Epithelial cell of proximal tubule (primary cell): ENCODE results near the gene SACM1L. TPM values are rescaled to one million over a fixed set of nuclear protein-coding genes. Genes with fewer than 3 reads are reported as not detected.

ENCODE experiments used
- DNase-seq: peaks from one replicate; pipeline ENCODE4 v3.0.0-alpha.2; 2011; ENCODE audit warnings: low read depth
- H3K4me3 ChIP-seq: 2 replicates; pipeline ENCODE4 v1.5.1; 2011; ENCODE audit warnings: low read depth, mild to moderate bottlenecking, low read length
- CTCF ChIP-seq: conservative IDR thresholded peaks from 2 replicates; pipeline ENCODE4 v1.5.1; 2012; ENCODE audit warnings: low read depth, mild to moderate bottlenecking, low read length
- total RNA-seq: library from RNA; depleted of rRNA; stranded (reverse); fragments of >200 nt; gene quantifications from 2 replicates; pipeline ENCODE4 v1.2.3, GENCODE V29; 2015

SACM1L gene
- total RNA-seq, 1 donor from 2014 or later = 15.2 TPM

DNA sequence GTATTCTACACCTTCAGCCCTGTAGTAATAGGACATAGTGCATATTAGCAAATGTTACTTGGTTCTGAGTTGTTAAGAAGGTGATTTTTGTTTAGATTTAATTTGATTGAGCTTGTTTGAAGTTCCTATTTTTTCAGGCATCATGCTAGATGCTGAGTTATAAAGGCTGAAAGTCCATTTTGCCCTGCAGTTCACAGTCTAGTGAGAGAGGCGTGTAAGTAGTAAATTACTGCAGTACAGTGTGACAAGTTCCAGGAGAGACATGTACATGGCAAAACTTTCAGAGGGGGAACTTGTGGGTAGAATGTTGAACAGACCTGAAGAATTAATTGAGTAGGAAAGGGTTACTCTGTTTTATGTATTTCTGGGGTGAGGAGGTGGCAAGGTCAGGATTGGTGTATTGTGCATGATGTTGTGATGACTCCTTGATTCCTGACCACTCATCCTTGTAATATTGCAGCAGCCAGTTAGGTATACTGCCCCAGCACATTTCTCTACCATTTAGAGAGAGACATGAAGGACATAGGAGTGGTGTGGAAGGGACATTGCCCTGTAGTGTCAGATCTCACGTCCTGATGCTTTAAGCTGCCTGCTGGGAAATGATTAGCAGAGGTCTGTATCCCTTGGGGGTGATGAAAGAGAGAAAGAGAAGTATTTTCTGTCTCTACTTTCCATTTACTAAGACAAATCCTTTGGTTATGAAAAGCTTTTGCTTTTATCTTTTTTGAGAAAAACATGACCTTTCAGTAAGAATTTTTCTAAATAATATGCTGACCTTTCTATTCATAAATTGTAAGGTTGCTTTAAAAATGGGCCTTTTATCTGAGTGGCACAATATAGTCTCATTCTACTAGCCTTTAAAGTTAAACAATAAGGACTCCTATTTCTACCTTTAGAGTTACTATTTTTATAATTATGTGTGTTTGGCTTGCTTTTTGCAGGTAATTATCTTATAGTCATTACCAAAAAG, 16.9 kb downstream of the SACM1L start:
- no peak for DNase-seq
- no peak overlapping the region for H3K4me3 ChIP-seq
- TF ChIP-seq CTCF = no peak

DNA sequence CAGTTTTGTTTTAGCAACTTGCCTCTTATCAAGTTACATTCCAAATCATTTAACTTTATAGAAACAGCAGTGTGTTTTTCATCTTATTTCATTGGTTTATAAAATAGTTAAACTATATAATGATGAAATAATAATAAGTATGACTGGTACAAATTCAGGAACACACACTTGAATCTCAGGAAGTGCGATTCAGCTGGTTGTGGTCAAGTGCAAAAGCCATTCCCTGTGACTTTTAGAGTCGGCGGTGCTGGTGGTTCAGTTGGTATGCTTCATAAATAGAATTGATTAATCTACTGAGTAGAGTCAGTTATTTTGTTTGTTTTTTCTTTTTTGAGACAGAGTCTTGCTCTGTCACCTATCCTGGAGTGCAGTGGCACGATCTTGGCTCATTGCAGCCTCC, 22.7 kb downstream of the SACM1L start:
- DNase-seq = no peak
- no peak overlapping the region for H3K4me3 ChIP-seq
- no peak for TF ChIP-seq CTCF

DNA sequence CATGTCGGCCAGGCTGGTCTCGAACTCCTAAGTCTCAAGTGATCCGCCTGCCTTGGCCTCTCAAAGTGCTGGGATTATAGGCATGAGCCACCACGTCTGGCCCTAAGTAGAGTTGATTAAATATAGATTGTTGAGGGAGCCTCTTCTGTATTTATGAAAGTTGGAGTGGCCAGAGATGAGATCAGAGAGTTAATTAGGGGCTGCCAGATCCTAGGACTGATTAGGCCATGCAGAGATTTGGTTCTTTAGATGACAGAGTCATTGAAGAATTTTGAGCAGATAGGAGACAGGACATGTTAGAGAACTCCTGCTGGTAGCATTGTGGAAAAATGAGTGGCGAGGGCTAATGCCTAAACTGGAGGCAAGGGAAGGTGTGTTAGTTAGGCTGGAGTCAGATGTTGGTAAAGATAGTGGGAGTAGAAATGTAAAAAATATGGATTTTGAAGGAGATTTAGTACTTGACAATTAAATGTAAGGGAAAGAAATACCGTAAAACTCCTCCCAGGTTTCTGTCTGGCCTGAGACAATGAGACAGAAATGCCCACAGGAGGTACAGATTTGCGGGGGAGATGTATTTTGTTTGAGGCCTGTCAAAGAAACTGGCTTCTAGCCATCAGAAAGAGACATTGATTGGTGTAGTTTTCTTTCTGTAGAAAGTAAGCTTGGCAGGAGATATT, 23.4 kb downstream of the SACM1L start:
- no peak for DNase-seq
- no peak for TF ChIP-seq CTCF
- H3K4me3 ChIP-seq = no peak overlapping the region

DNA sequence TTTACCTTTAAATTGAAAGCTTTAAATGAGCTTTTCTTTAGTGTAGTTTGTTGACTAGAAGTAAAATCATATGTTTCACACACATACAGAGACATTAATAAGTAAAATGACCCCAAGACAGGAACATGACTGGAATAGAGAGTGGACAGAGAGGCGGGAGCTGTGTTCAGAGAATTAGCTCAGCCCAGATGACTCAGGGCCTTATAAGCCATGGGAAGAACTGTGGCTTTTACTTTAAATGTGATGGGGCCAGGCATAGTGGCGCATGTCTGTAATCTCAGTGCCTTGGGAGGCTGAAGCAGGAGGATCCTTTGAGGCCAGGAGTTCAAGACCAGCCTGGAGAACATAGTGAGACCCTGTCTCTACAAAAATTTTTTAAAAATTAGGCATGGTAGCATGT, 26.7 kb downstream of the SACM1L start:
- DNase-seq = no peak
- TF ChIP-seq CTCF = no peak

GRCh38 chr3:45716790-45717336, 27.7 kb downstream of the SACM1L start:
- H3K4me3 ChIP-seq = no peak overlapping the region
- DNase-seq = no peak
- no peak for TF ChIP-seq CTCF

More for the DNA sequence above, 26.7 kb downstream of the SACM1L start:
- H3K4me3 ChIP-seq = no peak overlapping the region

DNA sequence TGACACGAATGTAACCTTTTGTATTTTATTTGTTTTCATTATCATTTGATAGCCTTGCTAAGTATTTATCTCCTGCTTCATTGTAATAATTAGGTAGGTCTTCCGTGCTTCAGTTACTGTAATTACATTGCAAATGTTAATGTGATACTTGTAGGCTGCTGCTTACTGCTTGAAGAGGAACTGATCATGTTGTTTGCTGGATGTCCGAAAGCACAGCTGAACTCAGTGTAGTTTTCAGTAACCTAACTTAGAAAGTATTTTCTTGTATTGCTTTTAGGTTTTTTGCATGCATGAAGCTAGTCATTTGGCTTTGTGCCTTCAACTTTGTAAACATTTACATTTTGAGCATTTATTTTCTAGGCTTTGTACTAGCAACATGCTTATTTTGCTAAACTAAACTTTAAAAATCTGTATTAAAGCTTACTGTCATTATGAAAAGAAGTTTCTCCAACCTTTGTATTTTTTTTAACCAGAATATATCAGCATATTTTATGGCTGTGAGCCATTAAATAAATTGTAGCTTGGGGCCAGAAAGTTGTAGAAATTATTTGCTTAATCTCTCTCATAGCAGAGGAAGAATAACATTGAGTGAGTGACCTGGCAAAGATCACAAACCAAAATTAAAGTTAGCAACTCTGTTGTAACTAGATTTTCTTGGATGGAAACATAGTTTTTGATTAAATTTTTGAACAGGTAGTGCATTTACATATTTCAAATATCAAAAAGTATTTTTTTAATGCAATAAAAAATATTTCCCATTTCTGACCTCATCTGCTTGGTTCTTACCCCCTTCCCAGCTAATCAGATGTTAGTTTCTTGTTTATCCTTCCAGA, 30.7 kb downstream of the SACM1L start:
- TF ChIP-seq CTCF = no peak
- no peak overlapping the region for H3K4me3 ChIP-seq
- no peak for DNase-seq
